Stimulated activated CD8-positive, alpha-beta memory T cell treated with anti-CD3 and anti-CD28 coated beads, Interleukin-7, amount 100 ng/mL, for 1 hour (primary cell): ENCODE data around the gene GLRA1.
"Not testable (repeated sequence)": the region's sequence is repeated elsewhere in the genome, so short reads cannot be mapped to it uniquely, and the experiment has no call there.

ENCODE experiments used
- DNase-seq, 2 donors: peaks; one replicate each; pipeline ENCODE4 v3.0.0-alpha.2; 2020; ENCODE audit warnings: low read depth in 2 of 2

Gene GLRA1

GRCh38 chr5:151885138-151885908 lies 39.3 kb downstream of the GLRA1 start:
- no peak for DNase-seq

GRCh38 chr5:151881621-151882225 lies 42.9 kb downstream of the GLRA1 start:
- DNase-seq, result no peak

GRCh38 chr5:151880324-151880723 lies 44.3 kb downstream of the GLRA1 start:
- DNase-seq, result no peak

- no peak for DNase-seq
Observed at GRCh38 chr5:151873701-151874100, 51.0 kb downstream of the GLRA1 start.

- no peak for DNase-seq
Observed at GRCh38 chr5:151872701-151873100, 52.0 kb downstream of the GLRA1 start.

GRCh38 chr5:151870820-151871219 lies 53.8 kb downstream of the GLRA1 start:
- DNase-seq, result no peak

- DNase-seq, result no peak
Observed at GRCh38 chr5:151870271-151870670, 54.4 kb downstream of the GLRA1 start.

- DNase-seq, result no peak
Observed at GRCh38 chr5:151869843-151870242, 54.8 kb downstream of the GLRA1 start.

- no peak for DNase-seq
Observed at GRCh38 chr5:151868451-151868850, 56.2 kb downstream of the GLRA1 start.

GRCh38 chr5:151864061-151864748 lies 60.4 kb downstream of the GLRA1 start:
- no peak for DNase-seq

- DNase-seq, result no peak
Observed at GRCh38 chr5:151863566-151863965, 61.1 kb downstream of the GLRA1 start.

GRCh38 chr5:151862811-151863472 lies 61.7 kb downstream of the GLRA1 start:
- no peak for DNase-seq

GRCh38 chr5:151860867-151861266 lies 63.8 kb downstream of the GLRA1 start:
- not testable (repeated sequence) for DNase-seq

GRCh38 chr5:151856861-151857260 lies 67.8 kb downstream of the GLRA1 start:
- DNase-seq, result no peak

- DNase-seq, result no peak
Observed at GRCh38 chr5:151855701-151856100, 69.0 kb downstream of the GLRA1 start.

GRCh38 chr5:151847871-151848270 lies 76.8 kb downstream of the GLRA1 start:
- DNase-seq, result no peak

- DNase-seq, result no peak
Observed at GRCh38 chr5:151846765-151847164, 77.9 kb downstream of the GLRA1 start.

GRCh38 chr5:151832843-151833242 lies 91.8 kb downstream of the GLRA1 start:
- not testable (repeated sequence) for DNase-seq

GRCh38 chr5:151829370-151829769 lies 95.3 kb downstream of the GLRA1 start:
- DNase-seq, result no peak

- peak in 1 of 2 donors; percentile 10 for DNase-seq
Observed at GRCh38 chr5:151825445-151825844, 99.2 kb downstream of the GLRA1 start.

GRCh38 chr5:151822141-151822540 lies 102.5 kb downstream of the GLRA1 start:
- no peak for DNase-seq

- DNase-seq, result no peak
Observed at GRCh38 chr5:151820903-151821302, 103.7 kb downstream of the GLRA1 start.
